CD4-positive, alpha-beta T cell (primary cell): ENCODE data around the gene PCTP. TPM values are rescaled to one million over a fixed set of nuclear protein-coding genes. Genes with fewer than 3 reads are reported as not detected.

ENCODE experiments used
- ATAC-seq: fragments of 200-7000 bp; cut with Tn5 transposase; one replicate; pipeline ENCODE4 v1.10.0; 2022; ENCODE audit warnings: mild to moderate bottlenecking; ENCODE audit not compliant: poor library complexity
- CTCF ChIA-PET: fragments of 350-600 bp; sonication (Branson Sonifier 250); formaldehyde crosslinking; loops from one replicate; lab custom pipeline; 2021; ENCODE audit warnings: antibody characterized with exemption, inconsistent platforms; lab: Charles Lee
- POLR2A ChIA-PET: fragments of 350-600 bp; sonication (Branson Sonifier 250); formaldehyde crosslinking; loops from one replicate; lab custom pipeline; 2021; ENCODE audit warnings: antibody characterized with exemption, inconsistent platforms; lab: Charles Lee
- DNase-seq, 14 experiments: peaks; one replicate each; pipeline ENCODE4 v3.0.0-alpha.2; 2013 to 2020; ENCODE audit warnings: mixed read lengths in 2 of 14
- H3K27ac ChIP-seq, 2 donors: one replicate each; pipeline versions ENCODE4 v1.5.1 to v1.7.0; 2013; ENCODE audit warnings: low read length in 2 of 2, low read depth in 1 of 2, mild to moderate bottlenecking in 1 of 2
- H3K27me3 ChIP-seq, 2 experiments: 1 replicate in 1 of 2; 2 replicates in 1 of 2; pipeline versions ENCODE4 v1.6.1 to v1.7.0; 2013; ENCODE audit warnings: low read length in 2 of 2, control low read depth in 1 of 2, mild to moderate bottlenecking in 1 of 2, moderate library complexity in 1 of 2; ENCODE audit not compliant: insufficient read depth in 2 of 2, control insufficient read depth in 1 of 2
- H3K36me3 ChIP-seq: one replicate; pipeline ENCODE4 v1.6.1; 2013; ENCODE audit warnings: low read length, control low read depth; ENCODE audit not compliant: insufficient read depth
- H3K4me1 ChIP-seq: one replicate; pipeline ENCODE4 v1.6.1; 2013; ENCODE audit warnings: low read length, control low read depth; ENCODE audit not compliant: insufficient read depth
- H3K4me3 ChIP-seq: one replicate; pipeline ENCODE4 v1.5.1; 2013; ENCODE audit warnings: mild to moderate bottlenecking, low read length, moderate library complexity
- H3K9me3 ChIP-seq, 2 experiments: 1 replicate in 1 of 2; 2 replicates in 1 of 2; pipeline versions ENCODE4 v1.6.1 to v1.7.0; 2013; ENCODE audit warnings: low read length in 2 of 2, mild to moderate bottlenecking in 2 of 2, control low read depth in 1 of 2, moderate library complexity in 1 of 2; ENCODE audit not compliant: control insufficient read depth in 1 of 2, insufficient read depth in 1 of 2
- H3K27ac Mint-ChIP-seq: one replicate; pipeline ENCODE4 v1.8.0; 2020; ENCODE audit warnings: mixed read lengths
- H3K27me3 Mint-ChIP-seq: one replicate; pipeline ENCODE4 v1.8.0; 2021; ENCODE audit warnings: mixed read lengths
- H3K36me3 Mint-ChIP-seq: one replicate; pipeline ENCODE4 v1.8.0; 2021; ENCODE audit warnings: low read depth, mixed read lengths
- H3K4me1 Mint-ChIP-seq: one replicate; pipeline ENCODE4 v1.8.0; 2021; ENCODE audit warnings: low read depth, mixed read lengths
- H3K4me3 Mint-ChIP-seq: one replicate; pipeline ENCODE4 v1.8.0; 2020; ENCODE audit warnings: mild to moderate bottlenecking, mixed read lengths
- H3K9me3 Mint-ChIP-seq: one replicate; pipeline ENCODE4 v1.8.0; 2020; ENCODE audit warnings: mixed read lengths
- intact Hi-C, 2 experiments: fragments of 100-400 bp; cut with DNase I in 1 of 2; cut with micrococcal nuclease in 1 of 2; formaldehyde crosslinking; loops; one replicate each; pipeline versions ENCODE4 v1.15.1 to v1.9.0; 2023 to 2025; cut with DNase I, micrococcal nuclease
- total RNA-seq, 174 experiments: library from RNA in 2 of 174; stranded (reverse) in 2 of 174; gene quantifications; one replicate each; pipeline ENCODE4 v1.2.3 and lab custom pipeline; 2021 to 2026
- TF ChIP-seq, protein P1 (sequence below): fragments of 200-600 bp; IDR thresholded peaks from one replicate; pipeline ENCODE4 v1.8.0; 2022; ENCODE audit warnings: antibody characterized with exemption, mild to moderate bottlenecking

The PCTP gene
- total RNA-seq, 2 experiments from 2014 or later, result 1.1 to 1.2 TPM

DNA sequence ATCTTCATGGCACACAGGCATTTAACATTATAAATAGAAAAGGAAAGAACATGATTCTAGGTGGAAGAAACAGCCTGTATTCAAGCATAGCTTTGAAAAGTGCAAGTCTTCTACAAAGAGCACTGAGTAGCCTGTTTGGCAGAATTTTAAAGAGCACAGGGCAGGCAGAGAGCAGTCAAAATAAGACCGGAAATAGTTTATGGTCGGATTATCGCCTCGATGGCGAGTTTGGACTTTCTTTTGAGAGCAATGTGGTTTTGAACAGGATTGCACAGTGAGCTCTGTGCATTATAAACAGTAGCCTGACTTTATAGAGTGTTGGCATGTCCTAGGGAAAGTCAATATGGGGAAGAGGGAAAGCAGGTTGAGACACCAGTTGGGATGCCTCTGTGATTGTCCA lies 22.0 kb upstream of the PCTP start:
- intact Hi-C loops, result no loop called here
- Histone ChIP-seq H3K4me1 (no peaks in the 10 kb centered on the region), H3K4me3 (no peak overlapping the region), H3K27me3 (peaks cover 9 to 22% of the 10 kb centered on the region in 2 experiments), H3K9me3 (no peaks in the 10 kb centered on the region), H3K36me3 (no peaks in the 10 kb centered on the region), H3K27ac (no peak overlapping the region)
- Mint-ChIP-seq H3K27me3 (peaks cover 42% of the 10 kb centered on the region), H3K9me3 (no peaks in the 10 kb centered on the region), H3K4me3 (no peak overlapping the region), H3K27ac (no peak overlapping the region), H3K4me1 (no peaks in the 10 kb centered on the region), H3K36me3 (no peaks in the 10 kb centered on the region)
- TF ChIP-seq, protein P1, sequence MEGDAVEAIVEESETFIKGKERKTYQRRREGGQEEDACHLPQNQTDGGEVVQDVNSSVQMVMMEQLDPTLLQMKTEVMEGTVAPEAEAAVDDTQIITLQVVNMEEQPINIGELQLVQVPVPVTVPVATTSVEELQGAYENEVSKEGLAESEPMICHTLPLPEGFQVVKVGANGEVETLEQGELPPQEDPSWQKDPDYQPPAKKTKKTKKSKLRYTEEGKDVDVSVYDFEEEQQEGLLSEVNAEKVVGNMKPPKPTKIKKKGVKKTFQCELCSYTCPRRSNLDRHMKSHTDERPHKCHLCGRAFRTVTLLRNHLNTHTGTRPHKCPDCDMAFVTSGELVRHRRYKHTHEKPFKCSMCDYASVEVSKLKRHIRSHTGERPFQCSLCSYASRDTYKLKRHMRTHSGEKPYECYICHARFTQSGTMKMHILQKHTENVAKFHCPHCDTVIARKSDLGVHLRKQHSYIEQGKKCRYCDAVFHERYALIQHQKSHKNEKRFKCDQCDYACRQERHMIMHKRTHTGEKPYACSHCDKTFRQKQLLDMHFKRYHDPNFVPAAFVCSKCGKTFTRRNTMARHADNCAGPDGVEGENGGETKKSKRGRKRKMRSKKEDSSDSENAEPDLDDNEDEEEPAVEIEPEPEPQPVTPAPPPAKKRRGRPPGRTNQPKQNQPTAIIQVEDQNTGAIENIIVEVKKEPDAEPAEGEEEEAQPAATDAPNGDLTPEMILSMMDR, result no peak
- DNase-seq, result no peak
- no peak for ATAC-seq
- POLR2A ChIA-PET, result no interaction called here
- CTCF ChIA-PET, result no interaction called here

DNA sequence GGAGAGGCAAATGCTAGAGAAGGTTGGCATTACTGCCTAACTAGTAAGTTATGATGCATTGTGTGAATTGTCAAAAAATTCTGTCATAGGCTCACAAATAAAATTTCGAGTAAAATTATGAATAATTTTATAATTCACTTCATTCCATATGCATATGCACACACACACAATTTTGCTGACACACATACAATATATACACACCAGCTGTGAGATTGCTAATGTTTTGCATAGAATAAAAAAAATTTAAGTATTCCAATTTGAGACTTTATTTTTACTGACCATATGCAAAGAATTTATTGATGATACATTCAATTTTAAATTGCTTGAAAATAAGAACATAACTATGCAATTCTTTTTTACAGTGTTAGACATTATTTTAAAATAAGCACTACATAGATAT lies 21.4 kb upstream of the PCTP start:
- H3K4me1 Mint-ChIP-seq, result no peaks in the 10 kb centered on the region
- H3K4me1 ChIP-seq, result no peaks in the 10 kb centered on the region
- no peak overlapping the region for H3K4me3 ChIP-seq
- H3K27ac Mint-ChIP-seq, result no peak overlapping the region
- POLR2A ChIA-PET, result no interaction called here
- H3K27me3 Mint-ChIP-seq, result peaks cover 38% of the 10 kb centered on the region
- no peak overlapping the region for H3K4me3 Mint-ChIP-seq
- no peaks in the 10 kb centered on the region for H3K9me3 Mint-ChIP-seq
- no peaks in the 10 kb centered on the region for H3K36me3 Mint-ChIP-seq
- ATAC-seq (no peak), DNase-seq (no peak)
- intact Hi-C loops, result no loop called here
- H3K27me3 ChIP-seq, result peaks cover 9 to 20% of the 10 kb centered on the region in 2 experiments
- no peaks in the 10 kb centered on the region for H3K9me3 ChIP-seq
- TF ChIP-seq, protein P1, result no peak
- H3K27ac ChIP-seq, result no peak overlapping the region
- no peaks in the 10 kb centered on the region for H3K36me3 ChIP-seq
- CTCF ChIA-PET, result no interaction called here

DNA sequence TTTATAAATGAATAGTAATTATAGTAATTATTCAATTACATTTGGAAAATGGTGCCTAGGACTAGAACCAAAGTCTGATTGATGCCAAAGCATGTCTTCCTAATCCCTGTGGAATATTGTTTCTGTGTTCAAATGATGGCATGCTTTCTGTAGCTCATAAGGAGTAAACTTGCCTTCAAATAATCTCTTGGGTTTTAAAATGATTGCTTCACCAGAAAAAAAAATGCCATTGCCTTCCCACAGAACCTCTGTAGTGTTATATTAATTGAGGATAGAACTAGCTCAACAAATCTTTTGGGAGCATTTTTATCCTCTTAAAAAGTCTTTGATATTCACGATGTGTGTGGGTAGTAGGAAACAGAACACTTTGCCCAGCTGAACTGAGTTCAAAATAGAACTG lies 20.5 kb upstream of the PCTP start:
- Mint-ChIP-seq H3K4me3 (no peak overlapping the region), H3K9me3 (no peaks in the 10 kb centered on the region), H3K36me3 (no peaks in the 10 kb centered on the region), H3K27me3 (peaks cover 38% of the 10 kb centered on the region), H3K27ac (no peak overlapping the region), H3K4me1 (no peaks in the 10 kb centered on the region)
- ATAC-seq (no peak), DNase-seq (no peak)
- TF ChIP-seq, protein P1, result no peak
- Histone ChIP-seq H3K36me3 (no peaks in the 10 kb centered on the region), H3K4me1 (no peaks in the 10 kb centered on the region), H3K27ac (no peak overlapping the region), H3K27me3 (peaks cover 6 to 17% of the 10 kb centered on the region in 2 experiments), H3K9me3 (no peaks in the 10 kb centered on the region), H3K4me3 (no peak overlapping the region)
- intact Hi-C loops, result loop anchor here in 1 of 2 experiments (10.0 kb wide), 1 partner anchor 984 kb away; no protein-coding TSS in a partner anchor
- ChIA-PET POLR2A (no interaction called here), CTCF (no interaction called here)
